RWPE1 (cell line): ENCODE measurements around the gene C11orf58.

Experiments used
- CTCF ChIA-PET: fragments of 350-600 bp; sonication (Branson Sonifier 250); formaldehyde crosslinking; extraction: SDS; loops from one replicate; lab custom pipeline; 2021; lab: Yijun Ruan, JAX
- POLR2A ChIA-PET: fragments of 400-600 bp; formaldehyde crosslinking; extraction: SDS; loops from one replicate; lab custom pipeline; 2020; ENCODE audit warnings: antibody characterized with exemption; ENCODE audit not compliant: low non-redundant PET; lab: Yijun Ruan, JAX
- DNase-seq: peaks from one replicate; pipeline ENCODE4 v3.0.0; 2012; ENCODE audit warnings: low spot score
- H3K27ac ChIP-seq: fragments of 450-650 bp; 2 replicates; pipeline ENCODE4 v1.5.1; 2017
- CTCF ChIP-seq: fragments of 450-650 bp; conservative IDR thresholded peaks from 2 replicates; pipeline ENCODE4 v1.5.1; 2017; ENCODE audit warnings: low read depth, mild to moderate bottlenecking

C11orf58 gene

GRCh38 chr11:16777613-16777975 lies 39.1 kb downstream of the C11orf58 start:
- no peak for TF ChIP-seq CTCF
- CTCF ChIA-PET, result interaction anchor here (0.6 kb wide), 1 partner anchor 8 kb away, joined by 3 read pairs; no protein-coding TSS in a partner anchor
- POLR2A ChIA-PET, result no interaction called here

DNA sequence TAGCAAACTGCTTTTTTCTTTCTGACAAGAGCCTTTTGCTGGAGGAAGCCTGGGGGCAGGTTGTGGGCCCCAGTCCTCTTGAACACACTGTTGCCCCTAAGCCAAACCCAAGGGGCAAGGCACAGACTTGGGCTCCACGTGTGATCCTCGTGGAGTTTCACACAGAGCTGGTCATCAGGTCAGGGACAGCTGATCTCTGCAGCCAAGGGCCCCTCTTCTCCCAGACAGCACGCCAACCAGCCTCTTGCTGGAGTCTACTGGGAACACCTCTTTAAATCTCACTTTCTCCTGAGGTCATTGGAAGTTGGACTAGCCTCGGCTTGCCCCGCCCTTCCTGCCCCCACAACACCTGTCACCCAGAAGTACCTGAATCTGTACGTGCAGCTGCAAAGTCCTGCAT lies 39.8 kb downstream of the C11orf58 start:
- H3K27ac ChIP-seq, result no peak overlapping the region
- POLR2A ChIA-PET, result no interaction called here
- no peak for DNase-seq
- no peak for TF ChIP-seq CTCF
- CTCF ChIA-PET, result interaction anchor here (0.7 kb wide), 1 partner anchor 195 kb away, joined by 3 read pairs; no protein-coding TSS in a partner anchor

More at GRCh38 chr11:16777613-16777975, 39.1 kb downstream of the C11orf58 start:
- no peak overlapping the region for H3K27ac ChIP-seq
- no peak for DNase-seq

DNA sequence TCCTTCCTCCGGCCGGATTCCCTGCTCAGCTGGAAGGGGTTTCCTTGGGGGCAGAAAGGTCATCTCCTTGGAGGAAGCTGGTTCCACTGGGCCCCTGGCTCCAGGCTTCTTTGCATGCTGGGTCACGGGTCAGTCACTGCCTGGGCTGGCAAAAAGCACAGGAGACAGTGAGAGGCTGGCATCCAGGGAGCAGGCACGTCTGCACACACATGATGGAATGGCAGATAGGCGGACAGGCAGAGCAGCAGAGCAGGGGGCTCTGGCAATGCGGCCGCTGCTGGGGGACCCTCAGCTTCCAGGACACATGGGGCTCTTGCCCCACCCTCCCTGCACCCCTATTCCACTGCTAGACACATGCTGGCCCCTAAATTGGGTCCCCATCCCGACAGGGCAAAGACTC lies 40.4 kb downstream of the C11orf58 start:
- no peak for TF ChIP-seq CTCF
- POLR2A ChIA-PET, result no interaction called here
- no peak overlapping the region for H3K27ac ChIP-seq
- no peak for DNase-seq
- CTCF ChIA-PET, result no interaction called here

- ChIA-PET POLR2A (no interaction called here), CTCF (no interaction called here)
- no peak for DNase-seq
- no peak for TF ChIP-seq CTCF
- no peak overlapping the region for H3K27ac ChIP-seq
These were observed 41.0 kb downstream of the C11orf58 start for GRCh38 chr11:16779436-16779835.

DNA sequence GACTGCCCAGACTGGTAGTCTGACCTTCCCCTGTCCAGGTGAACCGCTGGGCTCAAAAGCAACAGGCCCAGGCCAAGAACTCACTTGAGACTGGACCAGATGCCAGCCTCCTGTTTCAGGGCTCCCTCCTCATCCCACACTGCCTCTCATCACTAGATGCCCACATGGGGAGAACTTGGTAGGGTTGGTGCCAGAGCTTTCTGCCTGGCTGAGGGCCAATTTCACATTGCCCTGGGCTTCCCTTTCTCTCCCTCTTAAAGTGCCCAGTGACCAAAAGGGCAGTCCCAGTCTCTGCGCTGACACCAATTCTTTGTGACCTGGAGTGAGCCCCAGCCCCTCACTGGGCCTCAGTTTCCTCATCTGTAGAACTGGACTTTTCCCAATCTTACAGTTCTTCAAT lies 41.7 kb downstream of the C11orf58 start:
- no peak for DNase-seq
- ChIA-PET CTCF (no interaction called here), POLR2A (no interaction called here)
- no peak for TF ChIP-seq CTCF
- no peak overlapping the region for H3K27ac ChIP-seq

GRCh38 chr11:16780698-16781550 lies 42.5 kb downstream of the C11orf58 start:
- TF ChIP-seq CTCF, result no peak
- no peak for DNase-seq
- ChIA-PET CTCF (no interaction called here), POLR2A (no interaction called here)
- no peak overlapping the region for H3K27ac ChIP-seq
